B cell (primary cell): ENCODE data around the gene ASTN2. TPM values are rescaled to one million over a fixed set of nuclear protein-coding genes. Genes with fewer than 3 reads are reported as not detected.
"Not testable (repeated sequence)": the region's sequence is repeated elsewhere in the genome, so short reads cannot be mapped to it uniquely, and the experiment has no call there.

Experiments used
- ATAC-seq: fragments of 200-7000 bp; cut with Tn5 transposase; one replicate; pipeline ENCODE4 v1.10.0; 2021; ENCODE audit warnings: low read depth, mild to moderate bottlenecking, moderate number of reproducible peaks, moderate library complexity
- CTCF ChIA-PET: fragments of 350-600 bp; sonication (Branson Sonifier 250); formaldehyde crosslinking; loops from one replicate; lab custom pipeline; 2021; ENCODE audit warnings: antibody characterized with exemption, inconsistent platforms; lab: Charles Lee
- POLR2A ChIA-PET: fragments of 350-600 bp; sonication (Branson Sonifier 250); formaldehyde crosslinking; loops from one replicate; lab custom pipeline; 2021; ENCODE audit warnings: antibody characterized with exemption; lab: Charles Lee
- DNase-seq: peaks from one replicate; pipeline ENCODE4 v3.0.0; 2013
- H2AFZ ChIP-seq: 2 replicates; pipeline ENCODE4 v1.6.1; 2012; ENCODE audit warnings: mild to moderate bottlenecking, low read depth, low read length; ENCODE audit not compliant: insufficient read depth, poor library complexity, severe bottlenecking
- H3K27ac ChIP-seq, 2 donors: 1 replicate in 1 of 2; 2 replicates in 1 of 2; pipeline ENCODE4 v1.5.1; 2012 to 2013; ENCODE audit warnings: low read length in 2 of 2, mild to moderate bottlenecking in 2 of 2, moderate library complexity in 1 of 2
- H3K27me3 ChIP-seq, 4 experiments: fragments of 200-600 bp in 1 of 4; sonication (generic) in 1 of 4; replicated peaks in 1 of 4; 1 replicate in 2 of 4; 2 replicates in 2 of 4; pipeline versions ENCODE4 v1.6.1 to v1.7.0; 2013 to 2016; ENCODE audit warnings: low read length in 3 of 4, mild to moderate bottlenecking in 2 of 4, mixed read lengths in 1 of 4, moderate library complexity in 1 of 4; ENCODE audit not compliant: insufficient read depth in 4 of 4, control insufficient read depth in 3 of 4; ENCODE audit errors: control extremely low read depth in 1 of 4
- H3K36me3 ChIP-seq, 2 experiments: replicated peaks in 1 of 2; 1 replicate in 1 of 2; 2 replicates in 1 of 2; pipeline versions ENCODE4 v1.6.1 to v1.7.1; 2013; ENCODE audit warnings: low read length in 1 of 2; ENCODE audit not compliant: insufficient read depth in 2 of 2, control insufficient read depth in 1 of 2; ENCODE audit errors: control extremely low read depth in 1 of 2, extremely low read depth in 1 of 2
- H3K4me1 ChIP-seq, 2 donors: fragments of 200-600 bp in 1 of 2; sonication (generic) in 1 of 2; 1 replicate in 1 of 2; 2 replicates in 1 of 2; pipeline versions ENCODE4 v1.5.1 to v1.6.1; 2013 to 2017; ENCODE audit warnings: low read length in 2 of 2; ENCODE audit not compliant: control insufficient read depth in 2 of 2, insufficient read depth in 2 of 2
- H3K4me2 ChIP-seq: replicated peaks from 2 replicates; pipeline ENCODE3; 2012; ENCODE audit warnings: mild to moderate bottlenecking, low read depth, low read length; ENCODE audit not compliant: poor library complexity, severe bottlenecking
- H3K4me3 ChIP-seq, 5 experiments: fragments of 200-600 bp in 1 of 5; sonication (generic) in 1 of 5; 1 replicate in 3 of 5; 2 replicates in 2 of 5; pipeline versions ENCODE4 v1.5.1 to v1.7.0; 2011 to 2016; ENCODE audit warnings: low read length in 4 of 5, mild to moderate bottlenecking in 4 of 5, low read depth in 2 of 5, control low read depth in 1 of 5, moderate library complexity in 1 of 5; ENCODE audit not compliant: insufficient read depth in 1 of 5; ENCODE audit errors: control extremely low read depth in 1 of 5, extremely low read depth in 1 of 5
- H3K79me2 ChIP-seq: fragments of 200-600 bp; sonication (generic); one replicate; pipeline ENCODE4 v1.6.0; 2016; ENCODE audit warnings: low read length; ENCODE audit not compliant: control insufficient read depth, insufficient read depth
- H3K9ac ChIP-seq: fragments of 200-600 bp; sonication (generic); 2 replicates; pipeline ENCODE4 v1.6.1; 2017; ENCODE audit warnings: mild to moderate bottlenecking, low read length, moderate library complexity
- H3K9me3 ChIP-seq, 3 donors: one replicate each; pipeline versions ENCODE4 v1.6.1 to v1.7.1; 2013; ENCODE audit warnings: low read length in 2 of 3; ENCODE audit not compliant: control insufficient read depth in 2 of 3, insufficient read depth in 1 of 3; ENCODE audit errors: control extremely low read depth in 1 of 3
- H4K20me1 ChIP-seq: 2 replicates; pipeline ENCODE4 v1.6.0; 2012; ENCODE audit warnings: mild to moderate bottlenecking, low read length; ENCODE audit not compliant: insufficient read depth, control insufficient read depth, poor library complexity, severe bottlenecking
- H3K27ac Mint-ChIP-seq: one replicate; pipeline ENCODE4 v1.8.0; 2021; ENCODE audit warnings: mixed read lengths
- H3K27me3 Mint-ChIP-seq: one replicate; pipeline ENCODE4 v1.8.0; 2021; ENCODE audit warnings: mixed read lengths
- H3K4me1 Mint-ChIP-seq: one replicate; pipeline ENCODE4 v1.8.0; 2021; ENCODE audit warnings: mixed read lengths
- H3K4me3 Mint-ChIP-seq: one replicate; pipeline ENCODE4 v1.8.0; 2021; ENCODE audit warnings: mixed read lengths
- H3K9me3 Mint-ChIP-seq: one replicate; pipeline ENCODE4 v1.8.0; 2022; ENCODE audit warnings: mixed read lengths; ENCODE audit not compliant: insufficient read depth
- EZH2 ChIP-seq: IDR thresholded peaks from 2 replicates; pipeline ENCODE4 v1.6.1; 2012; ENCODE audit warnings: borderline replicate concordance, low read depth, mild to moderate bottlenecking, moderate library complexity, low read length; ENCODE audit not compliant: insufficient read depth, poor library complexity, severe bottlenecking
- WGBS: methylation state at CpG from one replicate; pipeline ENCODE4 v1.1.5; 2013; ENCODE audit warnings: missing lambda C conversion rate; ENCODE audit not compliant: insufficient coverage; 5-methylcytosine and 5-hydroxymethylcytosine counted together
- intact Hi-C: fragments of 100-400 bp; cut with micrococcal nuclease; formaldehyde crosslinking; loops from one replicate; pipeline ENCODE4 v1.10.0; 2022
- polyA plus RNA-seq: library from polyadenylated mRNA; depleted of rRNA; stranded (reverse); fragments of >200 nt; gene quantifications from 2 replicates; pipeline ENCODE4 v1.2.3, GENCODE V29; 2012
- total RNA-seq, 2 donors: library from RNA; stranded (reverse); fragments of 120-200 nt in 1 of 2; gene quantifications; 1 replicate in 1 of 2; 2 replicates in 1 of 2; pipeline versions ENCODE4 v1.2.3 to v1.2.4, GENCODE V29; 2013 to 2022
- TF ChIP-seq, protein P1 (sequence below): fragments of 200-600 bp; IDR thresholded peaks from one replicate; pipeline ENCODE4 v1.8.0; 2022; ENCODE audit warnings: antibody characterized with exemption, mild to moderate bottlenecking

Gene ASTN2
- total and polyA plus RNA-seq, 2 donors (not counting 1 experiment from before 2014, with no cell fraction given) = 1.2 to 3.6 TPM

DNA sequence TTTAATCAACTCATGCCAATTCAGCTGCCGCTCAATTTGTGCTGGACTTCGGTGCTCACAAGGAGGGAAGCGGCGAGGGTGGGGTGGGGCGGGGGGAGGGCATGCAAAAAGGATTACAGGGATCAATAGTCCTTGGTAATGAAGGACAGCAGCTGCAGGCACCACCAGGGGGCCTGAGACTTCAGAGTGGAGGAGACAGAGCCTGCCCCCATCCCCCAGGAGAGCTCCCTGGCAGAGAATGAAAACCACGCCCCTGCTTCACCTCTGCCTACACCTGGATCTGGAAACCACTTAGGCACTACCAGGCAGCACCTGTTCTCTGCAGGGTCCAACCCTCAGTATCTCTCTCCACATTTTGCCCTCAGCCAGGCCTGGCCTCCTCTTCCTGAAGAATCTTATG is 572.2 kb downstream of the ASTN2 start:
- TF ChIP-seq, protein P1, sequence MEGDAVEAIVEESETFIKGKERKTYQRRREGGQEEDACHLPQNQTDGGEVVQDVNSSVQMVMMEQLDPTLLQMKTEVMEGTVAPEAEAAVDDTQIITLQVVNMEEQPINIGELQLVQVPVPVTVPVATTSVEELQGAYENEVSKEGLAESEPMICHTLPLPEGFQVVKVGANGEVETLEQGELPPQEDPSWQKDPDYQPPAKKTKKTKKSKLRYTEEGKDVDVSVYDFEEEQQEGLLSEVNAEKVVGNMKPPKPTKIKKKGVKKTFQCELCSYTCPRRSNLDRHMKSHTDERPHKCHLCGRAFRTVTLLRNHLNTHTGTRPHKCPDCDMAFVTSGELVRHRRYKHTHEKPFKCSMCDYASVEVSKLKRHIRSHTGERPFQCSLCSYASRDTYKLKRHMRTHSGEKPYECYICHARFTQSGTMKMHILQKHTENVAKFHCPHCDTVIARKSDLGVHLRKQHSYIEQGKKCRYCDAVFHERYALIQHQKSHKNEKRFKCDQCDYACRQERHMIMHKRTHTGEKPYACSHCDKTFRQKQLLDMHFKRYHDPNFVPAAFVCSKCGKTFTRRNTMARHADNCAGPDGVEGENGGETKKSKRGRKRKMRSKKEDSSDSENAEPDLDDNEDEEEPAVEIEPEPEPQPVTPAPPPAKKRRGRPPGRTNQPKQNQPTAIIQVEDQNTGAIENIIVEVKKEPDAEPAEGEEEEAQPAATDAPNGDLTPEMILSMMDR = no peak
- TF ChIP-seq EZH2 = no peak
- H2AFZ ChIP-seq = no peak overlapping the region
- no peaks in the 10 kb centered on the region for H3K4me1 ChIP-seq
- Mint-ChIP-seq H3K27me3 (no peaks in the 10 kb centered on the region), H3K4me3 (no peak overlapping the region), H3K27ac (no peak overlapping the region), H3K9me3 (no peaks in the 10 kb centered on the region), H3K4me1 (no peaks in the 10 kb centered on the region)
- no peak overlapping the region for H3K27ac ChIP-seq
- 86% methylated on average over 5 of the region's 6 CpGs for WGBS
- peaks cover 0 to 2% (median 0%) of the 10 kb centered on the region in 4 experiments for H3K27me3 ChIP-seq
- H3K9me3 ChIP-seq = peaks cover 0 to 6% (median 0%) of the 10 kb centered on the region in 3 donors
- no peak for ATAC-seq
- no peaks in the 10 kb centered on the region for H3K36me3 ChIP-seq
- intact Hi-C loops = no loop called here
- no peak overlapping the region for H3K9ac ChIP-seq
- no peak for DNase-seq
- no peak overlapping the region for H3K4me3 ChIP-seq
- H4K20me1 ChIP-seq = no peaks in the 10 kb centered on the region
- no peaks in the 10 kb centered on the region for H3K79me2 ChIP-seq
- ChIA-PET CTCF (no interaction called here), POLR2A (no interaction called here)
- no peak overlapping the region for H3K4me2 ChIP-seq

GRCh38 chr9:116838468-116838867 is 576.4 kb downstream of the ASTN2 start:
- H3K9me3 Mint-ChIP-seq, H3K9ac ChIP-seq, H4K20me1 ChIP-seq, H3K27me3 ChIP-seq, H3K36me3 ChIP-seq, H3K4me1 Mint-ChIP-seq, DNase-seq, ATAC-seq, H3K27ac ChIP-seq, H3K4me3 ChIP-seq, H2AFZ ChIP-seq, H3K4me3 Mint-ChIP-seq, POLR2A ChIA-PET, intact Hi-C loops, H3K4me1 ChIP-seq, H3K79me2 ChIP-seq, H3K9me3 ChIP-seq, H3K27ac Mint-ChIP-seq, H3K4me2 ChIP-seq, H3K27me3 Mint-ChIP-seq, CTCF ChIA-PET: not testable (repeated sequence)
- 96% methylated on average over 4 of the region's 7 CpGs for WGBS
